ENCODE results near the gene TICAM2.

- TF ChIP-seq CTCF (IDR thresholded peaks at IDR 0.05) (no peak), POLR2A (IDR thresholded peaks at IDR 0.05) (no peak), EP300 (IDR thresholded peaks at IDR 0.05) (no peak), POLR2AphosphoS5 (IDR thresholded peaks at IDR 0.05) (no peak)
Measured at GRCh38 chr5:115589043-115589442, 13.2 kb downstream of the TICAM2 start.
